GM18517 (cell line): ENCODE measurements around the gene SUSD3.
"Not testable (repeated sequence)": the region's sequence is repeated elsewhere in the genome, so short reads cannot be mapped to it uniquely, and the experiment has no call there.

Source experiments
- ATAC-seq: cut with Tn5 transposase; IDR thresholded peaks from one replicate; pipeline ENCODE4 v1.9.1; 2021; ENCODE audit warnings: mild to moderate bottlenecking, moderate library complexity; ENCODE audit not compliant: unreplicated experiment

The SUSD3 gene

GRCh38 chr9:93108291-93109041 is 50.0 kb downstream of the SUSD3 start:
- ATAC-seq, result no peak

GRCh38 chr9:93110311-93110855 is 51.9 kb downstream of the SUSD3 start:
- ATAC-seq, result no peak

- no peak for ATAC-seq
These were observed 52.5 kb downstream of the SUSD3 start for GRCh38 chr9:93111001-93111370.

GRCh38 chr9:93111371-93112115 is 53.0 kb downstream of the SUSD3 start:
- no peak for ATAC-seq

- no peak for ATAC-seq
These were observed 53.8 kb downstream of the SUSD3 start for GRCh38 chr9:93112116-93112863.

- no peak for ATAC-seq
These were observed 54.4 kb downstream of the SUSD3 start for GRCh38 chr9:93112864-93113389.

- no peak for ATAC-seq
These were observed 55.9 kb downstream of the SUSD3 start for GRCh38 chr9:93114169-93114983.

- ATAC-seq, result no peak
These were observed 56.5 kb downstream of the SUSD3 start for GRCh38 chr9:93114984-93115335.

GRCh38 chr9:93115486-93116071 is 57.1 kb downstream of the SUSD3 start:
- ATAC-seq, result no peak

- ATAC-seq, result no peak
These were observed 57.8 kb downstream of the SUSD3 start for GRCh38 chr9:93116072-93116961.

GRCh38 chr9:93117521-93117920 is 59.0 kb downstream of the SUSD3 start:
- ATAC-seq, result not testable (repeated sequence)

- ATAC-seq, result no peak
These were observed 59.7 kb downstream of the SUSD3 start for GRCh38 chr9:93117924-93118862.

- no peak for ATAC-seq
These were observed 60.6 kb downstream of the SUSD3 start for GRCh38 chr9:93118863-93119702.

GRCh38 chr9:93119703-93119952 is 61.1 kb downstream of the SUSD3 start:
- peak; percentile 5 for ATAC-seq

GRCh38 chr9:93119953-93120845 is 61.7 kb downstream of the SUSD3 start:
- peak; percentile 87 for ATAC-seq

GRCh38 chr9:93120846-93121315 is 62.4 kb downstream of the SUSD3 start:
- ATAC-seq, result no peak
